IMR-90 (cell line): ENCODE measurements around the gene CLIC1. TPM values are rescaled to one million over a fixed set of nuclear protein-coding genes. Genes with fewer than 3 reads are reported as not detected.

Source experiments
- ATAC-seq: fragments of 200-7000 bp; cut with Tn5 transposase; 2 replicates; pipeline ENCODE4 v1.9.1; 2020; ENCODE audit warnings: low read depth, mild to moderate bottlenecking, moderate library complexity
- BruUV-seq: library from RNA; stranded (reverse); fragments of 400-500 nt; replicated peaks from 2 replicates; lab custom pipeline; 2021; lab: Mats Ljungman, UMichigan
- CTCF ChIA-PET: fragments of 300-600 bp; formaldehyde crosslinking; extraction: SDS; loops from one replicate; lab custom pipeline; 2021; ENCODE audit warnings: antibody characterized with exemption; lab: Yijun Ruan, JAX
- POLR2A ChIA-PET: fragments of 300-600 bp; sonication (Branson Sonifier 250); formaldehyde crosslinking; loops from one replicate; lab custom pipeline; 2022; ENCODE audit warnings: antibody characterized with exemption; ENCODE audit not compliant: unreplicated experiment; lab: Charles Lee
- DNase-seq: peaks from one replicate; pipeline ENCODE4 v3.0.0; 2013
- H2AFZ ChIP-seq: replicated peaks from 2 replicates; pipeline ENCODE3; 2013; ENCODE audit warnings: low read length, mild to moderate bottlenecking; ENCODE audit not compliant: poor library complexity
- H2AK5ac ChIP-seq: 2 replicates; pipeline ENCODE4 v1.6.1; 2013; ENCODE audit warnings: low read depth, low read length, inconsistent platforms
- H2AK9ac ChIP-seq: replicated peaks from 2 replicates; pipeline ENCODE3; 2013; ENCODE audit warnings: mild to moderate bottlenecking, low read depth, low read length, moderate library complexity; ENCODE audit not compliant: poor library complexity
- H2BK120ac ChIP-seq: 2 replicates; pipeline ENCODE4 v1.6.1; 2013; ENCODE audit warnings: low read depth, low read length, inconsistent platforms
- H2BK15ac ChIP-seq: 3 replicates; pipeline ENCODE4 v1.6.1; 2013; ENCODE audit warnings: low read depth, low read length, inconsistent platforms
- H2BK20ac ChIP-seq: 2 replicates; pipeline ENCODE4 v1.6.1; 2013; ENCODE audit warnings: low read depth, mild to moderate bottlenecking, inconsistent platforms, low read length, moderate library complexity
- H2BK5ac ChIP-seq: 2 replicates; pipeline ENCODE4 v1.6.1; 2013; ENCODE audit warnings: mild to moderate bottlenecking, low read depth, low read length, inconsistent platforms; ENCODE audit not compliant: poor library complexity, severe bottlenecking
- H3K14ac ChIP-seq: replicated peaks from 2 replicates; pipeline ENCODE4 v1.6.1; 2013; ENCODE audit warnings: low read depth, low read length, inconsistent platforms
- H3K18ac ChIP-seq: 2 replicates; pipeline ENCODE4 v1.6.1; 2013; ENCODE audit warnings: low read depth, low read length, control low read depth
- H3K23ac ChIP-seq: 2 replicates; pipeline ENCODE4 v1.6.1; 2013; ENCODE audit warnings: low read depth, low read length, inconsistent platforms
- H3K27ac ChIP-seq: 2 replicates; pipeline ENCODE4 v1.5.1; 2013; ENCODE audit warnings: mild to moderate bottlenecking, control low read depth, low read length; ENCODE audit not compliant: insufficient read depth
- H3K27me3 ChIP-seq: 2 replicates; pipeline ENCODE4 v1.6.1; 2013; ENCODE audit warnings: low read length; ENCODE audit not compliant: control insufficient read depth, insufficient read depth
- H3K36me3 ChIP-seq: 2 replicates; pipeline ENCODE4 v1.6.1; 2013; ENCODE audit warnings: low read length, mixed read lengths; ENCODE audit not compliant: control insufficient read depth, insufficient read depth
- H3K4ac ChIP-seq: 2 replicates; pipeline ENCODE4 v1.6.1; 2013; ENCODE audit warnings: low read depth, low read length, inconsistent platforms
- H3K4me1 ChIP-seq: 2 replicates; pipeline ENCODE4 v1.6.1; 2013; ENCODE audit warnings: low read length, mixed read lengths; ENCODE audit not compliant: control insufficient read depth, insufficient read depth
- H3K4me2 ChIP-seq: 2 replicates; pipeline ENCODE4 v1.6.1; 2013; ENCODE audit warnings: low read depth, mild to moderate bottlenecking, control low read depth, low read length, moderate library complexity
- H3K4me3 ChIP-seq: 2 replicates; pipeline ENCODE4 v1.5.1; 2013; ENCODE audit warnings: low read depth, mild to moderate bottlenecking, control low read depth, low read length, moderate library complexity; ENCODE audit not compliant: insufficient read depth
- H3K56ac ChIP-seq: 2 replicates; pipeline ENCODE4 v1.6.1; 2013; ENCODE audit warnings: low read length, inconsistent platforms; ENCODE audit not compliant: insufficient read depth; ENCODE audit errors: extremely low read depth
- H3K79me1 ChIP-seq, 2 experiments: 2 replicates each; pipeline ENCODE4 v1.6.1; 2013; ENCODE audit warnings: low read length in 2 of 2, inconsistent platforms in 1 of 2, low read depth in 1 of 2
- H3K9ac ChIP-seq: 2 replicates; pipeline ENCODE4 v1.6.1; 2013; ENCODE audit warnings: low read depth, low read length, control low read depth
- H3K9me1 ChIP-seq: 2 replicates; pipeline ENCODE4 v1.6.1; 2013; ENCODE audit warnings: low read length, inconsistent platforms; ENCODE audit not compliant: insufficient read depth
- H3K9me3 ChIP-seq: 2 replicates; pipeline ENCODE4 v1.6.1; 2013; ENCODE audit warnings: low read length; ENCODE audit not compliant: control insufficient read depth, insufficient read depth
- H4K20me1 ChIP-seq: 2 replicates; pipeline ENCODE4 v1.6.1; 2013; ENCODE audit warnings: low read length, inconsistent platforms; ENCODE audit not compliant: insufficient read depth
- H4K5ac ChIP-seq: 2 replicates; pipeline ENCODE4 v1.6.1; 2013; ENCODE audit warnings: mild to moderate bottlenecking, low read depth, low read length, control low read depth
- H4K8ac ChIP-seq, 2 experiments: 2 replicates each; pipeline ENCODE4 v1.6.1; 2013; ENCODE audit warnings: low read depth in 2 of 2, low read length in 2 of 2, control low read depth in 1 of 2, inconsistent platforms in 1 of 2
- H4K91ac ChIP-seq: 2 replicates; pipeline ENCODE4 v1.6.1; 2013; ENCODE audit warnings: low read depth, low read length, inconsistent platforms; ENCODE audit not compliant: insufficient read depth
- BHLHE40 ChIP-seq: fragments of 150-350 bp; IDR thresholded peaks from 2 replicates; pipeline ENCODE4 v1.6.1; 2016; ENCODE audit warnings: mild to moderate bottlenecking, low read depth, low read length
- MAFK ChIP-seq: IDR thresholded peaks from 2 replicates; pipeline ENCODE4 v1.6.1; 2012; ENCODE audit warnings: low read depth, low read length, improper control_type of control experiment
- MXI1 ChIP-seq: IDR thresholded peaks from 2 replicates; pipeline ENCODE4 v1.6.1; 2012; ENCODE audit warnings: low read depth, mild to moderate bottlenecking, low read length, moderate library complexity, borderline replicate concordance
- RAD21 ChIP-seq: IDR thresholded peaks from 2 replicates; pipeline ENCODE4 v1.6.1; 2012; ENCODE audit warnings: low read length, improper control_type of control experiment
- WGBS, 2 experiments: methylation state at CpG; one replicate each; pipeline versions ENCODE4 v1.1.5 to v1.1.7; 2013; ENCODE audit warnings: missing lambda C conversion rate in 2 of 2; ENCODE audit not compliant: insufficient read length in 1 of 2; ENCODE audit errors: extremely low coverage in 2 of 2; 5-methylcytosine and 5-hydroxymethylcytosine counted together
- dilution Hi-C: fragments of 300-500 bp; cut with HindIII; formaldehyde crosslinking; loops from one replicate; pipeline ENCODE4 v1.14.3; 2018; ENCODE audit warnings: low sequenced_read_pairs; ENCODE audit not compliant: unreplicated experiment
- in situ Hi-C: fragments of 300-500 bp; cut with MboI; formaldehyde crosslinking; loops from 3 replicates; pipeline ENCODE4 v1.14.3; 2019; ENCODE audit warnings: low sequenced_read_pairs, inconsistent platforms, mixed read lengths
- intact Hi-C: fragments of 100-400 bp; cut with micrococcal nuclease; formaldehyde crosslinking; loops from 2 replicates; pipeline ENCODE4 v1.10.0; 2022
- polyA plus RNA-seq, 3 experiments: library from polyadenylated mRNA; depleted of rRNA; stranded (reverse); fragments of >200 nt; gene quantifications; 2 replicates each; pipeline ENCODE4 v1.2.3, GENCODE V29; 2012; ENCODE audit warnings: low replicate concordance in 1 of 3
- total RNA-seq: library from RNA; depleted of rRNA; stranded (reverse); fragments of >200 nt; gene quantifications from 2 replicates; pipeline ENCODE4 v1.2.3, GENCODE V29; 2012
- TF ChIP-seq, protein P1 (sequence below): conservative IDR thresholded peaks from 2 replicates; pipeline ENCODE4 v1.5.1; 2012; ENCODE audit warnings: mild to moderate bottlenecking, low read depth, low read length, improper control_type of control experiment

The CLIC1 gene
- total and polyA plus RNA-seq, 2 of the 4 experiments (the other 2 are of a cell fraction): 706 to 1,185 TPM

DNA sequence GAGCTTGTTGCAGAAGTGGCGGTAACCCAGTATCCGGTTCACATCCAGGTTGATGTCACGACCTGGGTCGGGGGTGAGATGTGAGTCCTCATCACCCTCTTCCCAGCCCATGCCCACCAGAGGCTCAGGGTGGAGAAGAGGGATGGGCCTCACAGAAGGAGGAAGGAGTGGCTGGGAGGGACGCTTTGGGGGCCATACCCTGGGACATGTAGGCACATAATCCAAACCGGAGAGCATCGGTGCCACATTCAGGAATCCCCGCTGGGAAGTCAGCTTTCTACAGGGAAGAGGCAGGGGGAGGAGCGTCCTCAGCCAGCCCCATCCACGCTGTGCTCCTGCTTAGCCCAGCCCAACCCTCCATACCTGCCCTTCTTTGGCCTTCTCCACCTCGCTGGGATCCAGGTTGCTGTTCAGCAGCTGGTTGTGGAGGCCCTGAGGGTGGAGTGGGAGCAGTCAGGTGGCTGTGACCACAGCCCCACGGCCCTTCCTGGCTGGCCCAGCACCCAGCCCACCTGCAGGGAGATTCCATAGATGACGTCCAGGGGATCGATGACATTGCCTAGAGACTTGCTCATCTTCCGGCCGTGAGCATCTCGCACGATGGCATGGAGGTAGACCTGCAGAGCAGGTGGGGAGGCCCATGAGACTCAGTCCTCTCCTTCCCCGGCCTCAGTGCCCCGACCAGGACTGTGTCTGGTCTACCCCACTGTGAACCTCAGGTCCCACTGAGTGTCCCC, 44.3 kb upstream of the CLIC1 start:
- POLR2A ChIA-PET: no interaction called here
- WGBS, 2 experiments: 100% methylated on average over 2 of the region's 20 CpGs; no CpG with 5 or more reads in 1 of the 2 experiments
- in situ Hi-C loops: no loop called here

More for the DNA sequence above, 44.3 kb upstream of the CLIC1 start:
- Histone ChIP-seq H3K9me3 (no peaks in the 10 kb centered on the region), H3K9me1 (0 out of 2 replicates have a peak, but pooled peaks cover 8% of the 10 kb centered on the region), H4K8ac (no peak overlapping the region), H3K56ac (no peak overlapping the region), H3K18ac (no peak overlapping the region), H3K27me3 (no peaks in the 10 kb centered on the region), H2AFZ (no peak overlapping the region), H4K5ac (no peak overlapping the region), H2AK9ac (no peak overlapping the region), H2BK120ac (no peak overlapping the region), H2AK5ac (no peak overlapping the region), H4K91ac (no peak overlapping the region), H3K36me3 (peaks cover 67% of the 10 kb centered on the region), H2BK15ac (no peak overlapping the region), H2BK20ac (no peak overlapping the region), H3K79me1 (peaks cover 0 to 8% of the 10 kb centered on the region in 2 experiments; a peak in 1 of 4 replicates), H3K4ac (no peak overlapping the region), H3K4me3 (no peak overlapping the region), H3K23ac (no peak overlapping the region), H3K4me1 (peaks cover 10% of the 10 kb centered on the region), H3K9ac (no peak overlapping the region), H3K27ac (no peak overlapping the region), H3K14ac (no peak overlapping the region), H3K4me2 (no peak overlapping the region), H2BK5ac (no peak overlapping the region), H4K20me1 (no peaks in the 10 kb centered on the region)
- CTCF ChIA-PET: interaction anchor here (1.4 kb wide), 1 partner anchor 11 kb away, joined by 3 read pairs; no protein-coding TSS in a partner anchor
- TF ChIP-seq, protein P1, sequence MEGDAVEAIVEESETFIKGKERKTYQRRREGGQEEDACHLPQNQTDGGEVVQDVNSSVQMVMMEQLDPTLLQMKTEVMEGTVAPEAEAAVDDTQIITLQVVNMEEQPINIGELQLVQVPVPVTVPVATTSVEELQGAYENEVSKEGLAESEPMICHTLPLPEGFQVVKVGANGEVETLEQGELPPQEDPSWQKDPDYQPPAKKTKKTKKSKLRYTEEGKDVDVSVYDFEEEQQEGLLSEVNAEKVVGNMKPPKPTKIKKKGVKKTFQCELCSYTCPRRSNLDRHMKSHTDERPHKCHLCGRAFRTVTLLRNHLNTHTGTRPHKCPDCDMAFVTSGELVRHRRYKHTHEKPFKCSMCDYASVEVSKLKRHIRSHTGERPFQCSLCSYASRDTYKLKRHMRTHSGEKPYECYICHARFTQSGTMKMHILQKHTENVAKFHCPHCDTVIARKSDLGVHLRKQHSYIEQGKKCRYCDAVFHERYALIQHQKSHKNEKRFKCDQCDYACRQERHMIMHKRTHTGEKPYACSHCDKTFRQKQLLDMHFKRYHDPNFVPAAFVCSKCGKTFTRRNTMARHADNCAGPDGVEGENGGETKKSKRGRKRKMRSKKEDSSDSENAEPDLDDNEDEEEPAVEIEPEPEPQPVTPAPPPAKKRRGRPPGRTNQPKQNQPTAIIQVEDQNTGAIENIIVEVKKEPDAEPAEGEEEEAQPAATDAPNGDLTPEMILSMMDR: no peak
- TF ChIP-seq BHLHE40 (no peak), MXI1 (no peak), MAFK (no peak), RAD21 (no peak)
- ATAC-seq (no peak), DNase-seq (no peak)
- no TSS peak for BruUV-seq
- intact Hi-C loops: no loop called here
- dilution Hi-C loops: no loop called here
